Activated CD8-positive, alpha-beta memory T cell treated with anti-CD3 and anti-CD28 coated beads for 4 hours (primary cell): Measurements from ENCODE around the gene ILF2.
"Not testable (repeated sequence)": the region's sequence is repeated elsewhere in the genome, so short reads cannot be mapped to it uniquely, and the experiment has no call there.

ENCODE experiments used
- DNase-seq, 2 donors: peaks; one replicate each; pipeline ENCODE4 v3.0.0-alpha.2; 2020; ENCODE audit warnings: low read depth in 2 of 2

The ILF2 gene

DNA sequence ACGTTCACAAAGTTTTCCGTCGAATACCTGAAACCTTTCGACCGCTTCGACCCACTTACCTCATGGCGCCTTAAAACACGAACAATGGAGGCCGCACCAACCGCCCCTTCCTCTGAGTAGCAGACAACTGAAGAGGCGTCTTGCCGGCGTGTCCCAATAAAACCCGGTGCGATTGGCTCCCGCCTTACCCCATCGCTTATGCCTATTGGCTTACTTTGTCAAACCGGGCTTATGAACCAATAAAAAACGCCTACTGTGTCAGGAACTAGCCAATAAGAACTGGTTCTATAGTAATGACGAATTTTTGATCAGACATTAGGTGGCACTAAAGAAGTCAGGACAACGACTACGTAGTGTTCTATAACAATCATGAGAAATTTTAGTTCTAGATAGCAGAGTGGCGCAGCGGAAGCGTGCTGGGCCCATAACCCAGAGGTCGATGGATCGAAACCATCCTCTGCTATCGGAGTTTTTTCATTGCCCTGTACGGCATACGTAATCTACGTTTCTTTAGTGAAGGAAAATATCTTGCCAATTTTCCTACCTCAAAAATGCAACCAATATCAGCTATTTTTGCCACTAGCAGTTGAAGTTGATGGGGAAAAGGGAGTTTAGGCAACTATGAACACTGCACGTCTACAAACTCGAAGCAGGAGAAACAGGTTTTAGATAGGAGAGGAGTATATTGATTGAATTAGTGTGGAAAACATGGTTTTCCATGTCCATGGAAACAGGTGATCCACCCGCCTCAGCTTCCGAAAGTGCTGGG is at the start of gene ILF2:
TSS of gene ILF2 (minus strand) at position 135 of the 769 bp plus-strand sequence. CDS start at position 64, 71 bp downstream.
- DNase-seq = peak; percentile 90 to 96

DNA sequence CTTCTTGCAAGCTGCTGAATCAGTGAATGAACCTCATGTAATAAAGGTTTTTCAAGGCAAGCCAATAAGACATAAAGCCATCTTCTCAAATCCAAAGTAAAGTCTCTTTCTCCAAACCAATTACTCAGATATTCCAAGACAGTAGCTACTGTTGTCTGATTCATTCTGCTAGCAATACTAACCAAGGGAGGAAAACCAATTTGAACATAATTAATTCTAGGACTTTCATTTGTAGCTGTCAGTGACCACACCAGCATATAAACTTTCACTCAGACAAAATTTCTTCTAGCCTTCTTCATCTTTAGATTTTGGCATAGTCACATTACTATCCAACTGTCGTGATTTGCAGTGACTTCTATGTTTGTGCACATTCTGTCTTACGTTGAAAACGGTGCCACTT is 46.5 kb upstream of the ILF2 start:
- no peak for DNase-seq

DNA sequence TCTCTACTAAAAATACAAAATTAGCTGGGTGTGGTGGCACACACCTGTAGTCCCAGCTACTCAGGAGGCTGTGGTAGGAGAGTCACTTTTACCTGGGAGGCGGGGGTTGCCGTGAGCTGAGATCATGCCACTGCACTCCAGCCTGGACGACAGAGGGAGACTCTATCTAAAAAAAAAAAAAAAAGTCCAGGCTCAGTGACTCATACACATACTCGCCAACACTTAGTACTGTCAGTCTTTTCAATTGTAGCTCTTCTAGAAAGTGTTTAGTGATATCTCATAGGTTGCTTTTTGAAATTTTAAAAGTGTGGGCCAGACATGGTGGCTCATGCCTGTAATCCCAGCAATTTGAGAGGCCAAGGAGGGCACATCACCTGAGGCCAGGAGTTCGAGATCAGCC is 45.4 kb upstream of the ILF2 start:
- DNase-seq = not testable (repeated sequence)

DNA sequence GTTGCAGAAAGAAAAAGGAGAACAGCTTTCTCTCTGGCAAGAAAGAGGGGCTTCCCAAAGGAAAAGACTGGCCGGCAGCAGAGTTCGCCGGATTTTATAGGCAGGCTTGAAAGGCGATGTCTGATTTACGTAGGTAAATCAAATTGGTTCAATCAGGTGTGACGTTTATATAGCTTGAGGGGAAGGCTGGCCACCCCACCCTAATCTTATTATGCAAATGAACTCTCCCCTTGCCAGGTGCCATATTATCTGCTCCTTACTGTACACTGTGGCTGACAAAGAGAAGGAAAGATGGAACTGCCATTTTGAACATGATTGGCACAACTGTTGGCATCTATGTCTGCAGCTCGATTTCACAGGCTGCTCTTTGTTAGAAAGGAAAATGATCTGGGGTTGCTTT is 40.2 kb upstream of the ILF2 start:
- no peak for DNase-seq

DNA sequence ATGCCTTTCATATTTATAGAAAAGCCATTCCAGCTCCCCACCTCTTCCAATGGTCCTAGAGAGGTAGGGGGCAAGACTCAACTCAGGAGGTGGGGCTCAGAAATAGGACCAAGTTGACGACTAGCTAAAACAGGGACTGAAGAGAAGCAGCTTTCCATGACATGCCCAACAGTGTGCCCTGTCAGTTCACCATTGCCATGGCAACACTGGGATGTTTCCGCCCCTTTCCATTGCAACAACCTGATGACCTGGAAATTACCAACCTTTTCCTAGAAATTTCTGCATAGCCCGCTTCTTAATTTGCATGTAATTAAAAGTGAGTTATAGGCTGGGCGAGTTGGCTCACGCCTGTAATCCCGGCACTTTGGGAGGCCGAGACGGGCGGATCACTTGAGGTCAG is 34.7 kb upstream of the ILF2 start:
- no peak for DNase-seq

DNA sequence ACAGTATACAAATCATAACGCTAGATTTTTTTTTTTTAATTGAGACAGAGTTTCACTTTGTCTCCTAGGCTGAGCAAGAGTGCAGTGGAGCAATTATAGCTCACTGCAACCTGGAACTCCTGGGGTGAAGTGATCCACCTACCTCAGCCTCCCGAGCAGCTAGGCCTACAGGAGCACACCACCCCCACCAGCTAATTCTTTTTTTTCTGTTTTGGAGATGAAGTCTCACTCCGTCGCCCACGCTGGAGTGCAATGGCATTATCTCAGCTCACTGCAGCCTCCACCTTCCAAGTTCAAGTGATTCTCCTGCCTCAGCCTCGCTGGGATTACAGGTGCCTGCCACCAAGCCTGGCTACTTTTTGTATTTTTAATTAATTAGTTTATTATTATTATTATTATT is 29.0 kb upstream of the ILF2 start:
- no peak for DNase-seq

DNA sequence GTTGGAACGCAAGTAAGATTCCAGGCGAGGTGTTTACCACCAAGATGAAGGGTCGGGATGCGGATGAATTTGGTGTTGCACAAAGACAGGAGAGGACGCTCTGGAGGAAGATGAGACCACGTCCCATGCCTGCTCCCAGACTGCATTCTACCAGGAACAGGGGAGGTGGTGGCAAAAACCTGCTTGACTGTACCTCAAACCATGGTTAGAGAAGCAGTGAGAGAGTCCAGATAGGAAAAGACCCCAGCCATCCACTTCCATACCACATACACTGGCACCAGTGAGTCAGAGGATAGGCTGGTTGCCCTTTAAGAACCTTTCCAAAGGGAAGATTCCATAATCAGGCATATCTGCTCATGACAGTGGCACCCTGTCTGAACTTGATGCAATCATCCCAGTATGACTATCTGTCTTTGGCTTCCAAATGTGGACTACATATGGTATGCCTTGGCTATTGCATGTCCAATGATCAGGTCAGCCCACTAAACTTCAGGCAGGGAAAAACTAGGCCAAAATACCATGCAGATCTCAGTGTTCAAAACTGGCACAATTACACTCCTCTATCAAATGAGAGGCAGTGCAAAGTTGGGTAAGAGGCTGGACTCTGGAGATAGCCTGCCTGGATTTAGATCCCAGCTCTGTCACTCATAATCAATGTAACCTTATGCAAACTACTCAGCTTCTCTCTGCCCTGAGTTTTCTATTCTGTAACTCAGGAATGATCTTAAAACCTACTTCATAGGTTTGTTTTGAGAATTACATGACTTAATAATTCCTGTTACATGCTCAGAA is 28.3 kb upstream of the ILF2 start:
- no peak for DNase-seq

DNA sequence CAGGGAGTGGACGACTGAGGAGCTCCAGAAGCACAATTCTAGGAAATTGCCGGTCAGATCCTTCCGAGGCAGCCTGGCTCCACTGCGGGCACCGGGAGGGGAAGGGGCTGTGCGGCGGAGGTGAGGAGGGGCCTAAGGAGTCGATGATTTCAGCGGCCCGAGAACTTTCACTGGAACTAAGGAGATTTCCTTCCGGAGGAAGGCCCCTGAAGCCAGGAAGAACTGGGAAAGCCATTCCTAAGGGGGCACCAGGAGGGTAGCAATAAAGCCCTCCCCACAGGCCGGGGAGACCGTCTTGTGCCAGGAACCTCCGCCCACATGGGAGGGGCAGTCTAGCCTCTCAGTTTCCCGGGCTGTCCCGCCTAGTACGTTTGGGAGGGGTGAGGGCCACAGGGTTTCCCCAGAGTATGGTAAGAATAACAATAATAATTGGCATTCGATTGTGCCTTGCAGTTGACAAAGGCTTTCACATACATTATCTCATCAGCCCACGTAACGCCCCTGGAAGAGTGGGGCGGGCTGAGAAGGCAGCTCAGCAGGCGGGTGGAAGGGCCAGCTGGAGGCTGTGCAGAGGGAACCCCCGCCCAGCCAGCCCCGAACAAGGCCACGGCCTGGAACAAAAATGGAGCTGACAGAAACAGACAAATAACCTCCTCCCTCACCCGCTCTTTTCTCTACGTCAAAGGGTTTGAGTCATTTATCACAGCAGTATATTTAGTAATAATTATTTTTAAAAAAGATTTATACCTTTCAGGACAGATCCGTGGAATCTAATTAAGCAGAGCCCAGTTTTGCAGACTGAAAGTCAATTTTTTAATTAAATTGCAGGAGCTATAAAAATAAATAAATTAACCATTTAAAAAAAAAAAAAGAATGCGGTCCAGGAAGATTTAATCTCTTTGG is 27.5 kb upstream of the ILF2 start:
- DNase-seq = no peak

DNA sequence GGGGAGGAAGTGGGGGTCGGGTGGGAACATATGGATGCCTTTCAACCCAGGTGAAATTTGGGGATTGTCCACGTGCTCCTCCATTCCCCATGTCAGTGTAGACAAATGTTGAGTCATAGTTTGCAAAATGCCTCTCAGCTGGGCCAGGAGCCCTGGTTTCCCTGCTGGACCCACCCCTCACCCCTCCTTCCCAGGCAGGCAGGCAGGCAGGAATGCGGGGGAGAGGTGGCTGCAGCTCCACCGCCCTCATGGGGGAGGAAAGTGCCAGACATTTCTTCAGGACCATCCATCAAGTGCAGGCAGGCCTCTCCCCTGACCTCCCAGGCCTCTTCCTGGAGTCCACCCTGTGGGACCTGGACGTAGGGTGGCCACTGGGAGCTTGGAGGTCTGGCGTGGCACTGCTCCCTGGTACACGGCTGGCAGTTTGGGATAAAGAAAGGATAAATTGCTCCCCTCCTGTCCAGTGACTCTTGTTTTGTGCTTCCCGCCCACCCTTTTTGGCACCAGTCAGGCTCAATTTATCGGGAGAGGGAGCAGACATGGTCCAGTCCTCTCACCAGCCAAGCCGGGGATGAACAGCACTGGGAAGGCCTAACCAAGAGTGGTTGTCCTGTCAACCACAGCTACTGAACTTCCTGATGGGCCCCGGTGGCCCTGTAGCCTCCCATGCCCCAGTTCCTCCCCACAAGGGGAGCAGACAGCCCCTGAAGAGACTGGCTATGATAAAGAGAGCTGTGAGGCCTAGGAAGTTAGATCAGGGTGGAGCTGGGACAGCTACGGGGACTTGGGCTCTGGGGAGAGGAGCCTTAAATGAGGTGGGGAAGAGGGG is 26.6 kb upstream of the ILF2 start:
- no peak for DNase-seq

DNA sequence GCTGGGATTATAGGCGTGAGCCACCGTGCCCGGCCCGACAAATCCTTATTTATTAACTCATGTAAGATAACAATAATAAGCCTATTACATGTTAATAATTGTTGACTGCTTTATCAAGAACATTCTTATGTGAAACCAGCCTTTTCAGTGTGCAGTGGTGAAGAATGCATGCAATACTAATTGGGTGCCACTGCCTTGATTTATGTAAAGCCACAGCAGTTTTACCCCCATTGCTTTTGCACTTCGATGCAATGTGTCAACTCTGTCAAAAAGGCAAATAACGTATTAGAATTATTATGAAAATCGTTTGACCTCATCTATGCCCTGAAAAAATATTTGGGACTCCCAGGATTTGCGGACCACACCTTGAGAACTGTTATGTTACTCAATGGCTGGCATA is 25.9 kb upstream of the ILF2 start:
- no peak for DNase-seq

DNA sequence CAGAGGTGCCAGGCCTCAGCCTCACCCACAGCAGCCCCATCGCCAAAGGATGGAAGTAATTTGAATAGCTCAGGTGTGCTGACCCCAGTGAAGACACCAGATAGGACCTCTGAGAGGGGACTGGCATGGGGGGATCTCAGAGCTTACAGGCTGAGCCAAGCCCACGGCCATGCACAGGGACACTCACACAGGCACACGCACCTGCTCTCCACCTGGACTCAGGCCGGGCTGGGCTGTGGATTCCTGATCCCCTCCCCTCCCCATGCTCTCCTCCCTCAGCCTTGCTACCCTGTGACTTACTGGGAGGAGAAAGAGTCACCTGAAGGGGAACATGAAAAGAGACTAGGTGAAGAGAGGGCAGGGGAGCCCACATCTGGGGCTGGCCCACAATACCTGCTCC is 22.7 kb upstream of the ILF2 start:
- no peak for DNase-seq

DNA sequence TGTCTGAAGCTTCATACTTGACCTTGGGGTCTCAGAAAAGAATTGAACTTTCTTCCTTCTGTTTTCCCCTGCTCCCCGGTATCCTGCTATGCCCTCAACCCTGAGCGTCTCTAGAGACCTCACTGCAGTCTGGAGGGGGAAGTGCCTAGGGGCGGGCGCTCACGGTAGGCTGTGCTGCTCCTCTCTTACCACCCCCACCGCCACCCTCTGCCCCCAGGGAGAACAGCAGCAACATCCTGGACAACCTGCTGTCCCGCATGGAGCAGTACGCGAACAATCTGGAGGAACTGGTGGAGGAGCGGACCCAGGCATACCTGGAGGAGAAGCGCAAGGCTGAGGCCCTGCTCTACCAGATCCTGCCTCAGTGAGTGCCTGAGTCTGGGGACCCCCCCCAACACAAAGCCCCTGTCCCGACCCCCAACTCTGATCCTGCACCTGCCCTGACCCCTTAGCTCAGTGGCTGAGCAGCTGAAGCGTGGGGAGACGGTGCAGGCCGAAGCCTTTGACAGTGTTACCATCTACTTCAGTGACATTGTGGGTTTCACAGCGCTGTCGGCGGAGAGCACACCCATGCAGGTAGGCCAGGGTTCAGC is 18.0 kb upstream of the ILF2 start:
- no peak for DNase-seq

DNA sequence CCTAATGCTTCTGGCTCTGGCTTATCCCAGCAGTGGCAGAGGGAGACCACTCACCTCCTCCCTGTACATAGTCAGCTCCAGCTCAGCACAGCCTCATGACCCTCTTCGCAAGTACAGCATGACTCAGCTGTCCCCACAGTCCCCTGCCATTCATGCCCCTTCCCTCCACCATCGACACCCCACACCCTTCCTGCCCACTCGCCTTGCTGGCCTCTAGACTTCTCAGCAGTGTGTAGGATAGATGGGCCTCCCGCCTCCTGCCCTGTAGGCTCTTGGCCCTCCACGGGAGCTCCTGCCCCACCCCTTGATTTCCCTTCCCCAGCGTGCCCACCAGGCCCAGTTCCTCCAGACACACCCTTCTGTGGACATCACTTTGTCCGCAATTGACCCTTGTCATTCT is 17.5 kb upstream of the ILF2 start:
- no peak for DNase-seq

DNA sequence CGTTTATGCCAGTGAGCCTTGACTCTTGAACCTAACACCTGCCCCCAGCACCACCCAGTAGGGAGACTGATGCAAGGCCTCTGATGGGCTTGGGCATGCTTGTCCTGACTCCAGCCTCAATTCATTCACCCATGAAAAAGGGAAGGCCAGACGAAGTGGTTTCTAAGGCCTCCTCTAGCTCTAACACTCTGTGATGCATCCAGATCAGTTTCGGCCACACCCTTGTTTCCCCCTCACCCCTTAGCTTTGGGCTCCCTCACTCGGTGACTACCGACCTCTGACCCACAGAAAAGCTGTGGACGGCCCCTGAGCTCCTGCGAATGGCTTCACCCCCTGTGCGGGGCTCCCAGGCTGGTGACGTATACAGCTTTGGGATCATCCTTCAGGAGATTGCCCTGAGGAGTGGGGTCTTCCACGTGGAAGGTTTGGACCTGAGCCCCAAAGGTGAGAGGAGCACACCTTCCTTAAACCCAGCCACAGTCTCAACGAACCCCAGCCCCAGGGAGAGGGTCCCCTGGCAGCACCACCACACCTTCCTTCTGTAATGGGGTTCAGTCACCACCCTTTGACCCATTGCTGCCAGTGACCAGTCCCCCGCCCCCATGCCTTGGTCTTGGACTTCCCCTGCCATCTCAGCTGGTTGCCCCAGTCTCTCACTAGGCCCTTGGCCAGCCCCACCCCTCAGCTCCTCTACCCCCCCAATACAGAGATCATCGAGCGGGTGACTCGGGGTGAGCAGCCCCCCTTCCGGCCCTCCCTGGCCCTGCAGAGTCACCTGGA is 16.7 kb upstream of the ILF2 start:
- no peak for DNase-seq

DNA sequence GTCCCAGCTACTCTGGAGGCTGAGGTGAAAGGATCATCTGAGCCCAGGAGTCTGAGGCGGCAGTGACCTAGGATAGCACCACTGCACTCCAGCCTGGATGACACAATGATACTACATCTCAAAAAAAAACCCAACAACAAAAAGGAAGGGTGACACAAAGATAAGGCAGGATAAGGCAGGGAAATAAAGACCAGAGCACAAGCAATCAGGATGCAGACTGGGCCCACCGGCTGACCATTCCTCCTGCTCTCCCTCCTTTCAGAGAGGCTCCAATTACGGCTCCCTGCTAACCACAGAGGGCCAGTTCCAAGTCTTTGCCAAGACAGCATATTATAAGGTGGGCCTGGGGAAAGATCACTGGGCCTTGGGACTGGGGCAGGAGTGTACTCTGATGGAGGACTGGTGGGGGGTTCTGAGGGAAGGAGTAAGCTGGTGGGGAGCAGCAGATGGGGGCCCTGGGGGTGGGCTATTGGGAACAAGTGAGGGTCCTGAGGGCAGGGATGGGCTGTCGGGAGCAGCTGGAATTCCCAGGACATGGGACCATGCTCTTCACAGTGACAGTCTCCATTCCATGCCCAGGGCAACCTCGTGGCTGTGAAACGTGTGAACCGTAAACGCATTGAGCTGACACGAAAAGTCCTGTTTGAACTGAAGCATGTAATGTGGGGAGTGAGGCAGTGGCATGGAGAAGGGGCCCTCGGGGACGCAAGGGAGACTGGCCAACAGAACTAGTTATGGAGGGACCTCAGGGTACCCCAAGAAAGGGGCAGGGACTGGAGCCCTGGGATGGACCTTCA is 14.9 kb upstream of the ILF2 start:
- DNase-seq = no peak

DNA sequence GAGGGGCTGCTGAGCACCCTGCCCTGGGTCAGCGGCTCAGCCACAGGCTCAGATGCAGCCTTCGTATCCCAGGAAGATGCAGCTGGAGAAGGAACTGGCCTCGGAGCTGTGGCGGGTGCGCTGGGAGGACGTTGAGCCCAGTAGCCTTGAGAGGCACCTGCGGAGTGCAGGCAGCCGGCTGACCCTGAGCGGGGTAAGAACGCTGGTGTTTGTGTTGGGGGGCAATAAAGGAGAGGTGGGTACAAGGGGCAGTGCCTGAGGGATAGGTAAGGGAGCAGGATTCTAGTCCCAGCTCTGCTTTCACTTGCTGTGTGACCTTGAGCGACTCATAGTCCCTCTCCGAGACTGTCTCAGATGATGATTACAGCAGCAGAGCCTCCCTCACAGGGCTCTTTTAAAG is 14.1 kb upstream of the ILF2 start:
- DNase-seq = no peak

DNA sequence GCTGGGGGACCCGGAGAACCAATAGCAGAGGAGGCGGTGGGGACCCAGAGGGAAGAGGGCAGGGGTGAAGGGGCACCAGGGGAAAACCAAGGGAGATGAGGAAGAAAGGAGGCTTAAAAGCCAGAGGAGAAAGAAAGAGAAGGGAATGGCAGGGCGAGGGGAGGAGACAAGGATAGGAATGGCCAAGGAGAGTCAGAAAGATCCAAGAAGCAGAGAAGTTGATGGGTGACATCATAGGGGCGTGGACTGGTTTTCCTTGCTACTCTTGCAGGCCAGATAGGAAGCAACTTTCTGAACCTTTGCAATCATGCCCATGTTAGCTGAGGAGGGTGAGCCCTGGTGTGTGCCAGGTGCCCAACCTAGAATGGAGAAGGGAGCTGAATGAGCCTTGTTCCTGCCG is 13.1 kb upstream of the ILF2 start:
- no peak for DNase-seq

DNA sequence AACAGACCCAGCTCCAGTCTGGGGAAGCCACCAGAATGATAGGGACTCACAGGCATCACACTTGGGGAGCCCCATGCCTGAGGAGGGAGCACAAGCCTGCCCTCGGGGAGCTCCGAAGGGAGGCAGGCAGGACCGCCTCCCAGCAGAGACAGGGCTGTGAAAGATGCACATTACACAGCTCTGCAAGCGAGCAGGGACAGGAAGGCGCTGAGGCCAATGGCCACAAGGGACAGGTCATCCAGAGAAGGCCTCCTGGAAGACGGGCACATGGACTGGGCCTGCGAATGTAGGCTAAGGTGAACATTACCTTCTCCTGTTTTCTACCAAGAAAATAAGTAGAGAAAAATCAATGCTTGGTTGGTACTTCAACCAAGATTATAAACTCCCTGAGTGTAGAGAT is 11.9 kb upstream of the ILF2 start:
- no peak for DNase-seq

DNA sequence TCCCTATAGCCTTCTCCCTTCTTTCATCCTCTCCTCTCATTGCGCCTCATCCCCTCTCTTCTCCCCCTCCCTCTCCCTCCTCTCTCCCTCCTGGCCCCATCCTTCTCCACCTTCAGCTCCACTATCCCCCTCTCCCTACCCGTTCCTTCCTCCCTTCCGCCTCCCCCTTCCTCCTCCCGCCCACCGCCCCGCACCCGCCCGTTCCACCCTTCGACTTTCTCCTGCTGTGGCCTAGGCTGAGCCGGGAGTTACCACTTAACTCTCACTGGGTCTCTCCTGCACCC is 9.3 kb upstream of the ILF2 start:
- DNase-seq = no peak
